Measurements from ENCODE around the gene ABCC8.

- TF ChIP-seq POLR2A (IDR thresholded peaks at IDR 0.05; ENCODE audit: low read length) = no peak
- no peak for TF ChIP-seq GATA1 (IDR thresholded peaks at IDR 0.05; ENCODE audit: low read depth, low read length)
These were observed 18.4 kb downstream of the ABCC8 start for GRCh38 chr11:17458268-17458667.

Measured in erythroblast (primary cell).